C4-2B (cell line): ENCODE data around the gene ZNF219.

Experiments used
- ZFX ChIP-seq: fragments of 450-650 bp; IDR thresholded peaks from 2 replicates; pipeline ENCODE4 v1.6.1; 2017
- TF ChIP-seq, protein P1 (sequence below): fragments of 450-650 bp; conservative IDR thresholded peaks from 2 replicates; pipeline ENCODE4 v1.5.1; 2017; ENCODE audit warnings: mild to moderate bottlenecking

DNA sequence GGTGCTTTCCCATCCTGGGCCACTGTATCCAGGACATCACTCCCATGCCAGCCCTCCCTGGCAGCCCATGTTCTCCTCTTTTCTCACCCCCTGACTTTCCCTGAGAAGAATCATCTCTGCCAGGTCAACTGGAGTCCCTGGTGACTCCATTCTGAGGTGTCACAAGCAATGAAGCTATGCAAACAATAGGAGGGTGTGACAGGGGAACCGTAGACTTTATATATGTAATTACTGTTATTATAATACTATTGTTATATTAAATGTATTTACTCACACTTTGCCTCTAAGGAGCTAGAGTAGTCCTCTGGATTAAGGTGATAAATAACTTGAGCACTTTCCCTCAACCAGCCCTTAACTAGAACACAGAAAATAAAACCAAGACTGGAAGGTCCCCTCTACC is 9.2 kb downstream of the ZNF219 start:
- TF ChIP-seq, protein P1, sequence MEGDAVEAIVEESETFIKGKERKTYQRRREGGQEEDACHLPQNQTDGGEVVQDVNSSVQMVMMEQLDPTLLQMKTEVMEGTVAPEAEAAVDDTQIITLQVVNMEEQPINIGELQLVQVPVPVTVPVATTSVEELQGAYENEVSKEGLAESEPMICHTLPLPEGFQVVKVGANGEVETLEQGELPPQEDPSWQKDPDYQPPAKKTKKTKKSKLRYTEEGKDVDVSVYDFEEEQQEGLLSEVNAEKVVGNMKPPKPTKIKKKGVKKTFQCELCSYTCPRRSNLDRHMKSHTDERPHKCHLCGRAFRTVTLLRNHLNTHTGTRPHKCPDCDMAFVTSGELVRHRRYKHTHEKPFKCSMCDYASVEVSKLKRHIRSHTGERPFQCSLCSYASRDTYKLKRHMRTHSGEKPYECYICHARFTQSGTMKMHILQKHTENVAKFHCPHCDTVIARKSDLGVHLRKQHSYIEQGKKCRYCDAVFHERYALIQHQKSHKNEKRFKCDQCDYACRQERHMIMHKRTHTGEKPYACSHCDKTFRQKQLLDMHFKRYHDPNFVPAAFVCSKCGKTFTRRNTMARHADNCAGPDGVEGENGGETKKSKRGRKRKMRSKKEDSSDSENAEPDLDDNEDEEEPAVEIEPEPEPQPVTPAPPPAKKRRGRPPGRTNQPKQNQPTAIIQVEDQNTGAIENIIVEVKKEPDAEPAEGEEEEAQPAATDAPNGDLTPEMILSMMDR = no peak
- TF ChIP-seq ZFX = no peak
